Mammary epithelial cell (primary cell): ENCODE data around the gene IQCK.

ENCODE experiments used
- EZH2 ChIP-seq: IDR thresholded peaks from 2 replicates; pipeline ENCODE4 v1.6.1; 2012; ENCODE audit warnings: low read length, inconsistent platforms, borderline replicate concordance
- TF ChIP-seq, protein P1 (sequence below), 2 donors: IDR thresholded peaks in 1 of 2; conservative IDR thresholded peaks in 1 of 2; 2 replicates each; pipeline ENCODE4 v1.5.1; 2011 to 2012; ENCODE audit warnings: inconsistent platforms in 2 of 2, low read length in 2 of 2, mild to moderate bottlenecking in 2 of 2, control low read depth in 1 of 2, low read depth in 1 of 2; ENCODE audit not compliant: insufficient read depth in 1 of 2; ENCODE audit errors: extremely low read depth in 1 of 2

- TF ChIP-seq, protein P1, sequence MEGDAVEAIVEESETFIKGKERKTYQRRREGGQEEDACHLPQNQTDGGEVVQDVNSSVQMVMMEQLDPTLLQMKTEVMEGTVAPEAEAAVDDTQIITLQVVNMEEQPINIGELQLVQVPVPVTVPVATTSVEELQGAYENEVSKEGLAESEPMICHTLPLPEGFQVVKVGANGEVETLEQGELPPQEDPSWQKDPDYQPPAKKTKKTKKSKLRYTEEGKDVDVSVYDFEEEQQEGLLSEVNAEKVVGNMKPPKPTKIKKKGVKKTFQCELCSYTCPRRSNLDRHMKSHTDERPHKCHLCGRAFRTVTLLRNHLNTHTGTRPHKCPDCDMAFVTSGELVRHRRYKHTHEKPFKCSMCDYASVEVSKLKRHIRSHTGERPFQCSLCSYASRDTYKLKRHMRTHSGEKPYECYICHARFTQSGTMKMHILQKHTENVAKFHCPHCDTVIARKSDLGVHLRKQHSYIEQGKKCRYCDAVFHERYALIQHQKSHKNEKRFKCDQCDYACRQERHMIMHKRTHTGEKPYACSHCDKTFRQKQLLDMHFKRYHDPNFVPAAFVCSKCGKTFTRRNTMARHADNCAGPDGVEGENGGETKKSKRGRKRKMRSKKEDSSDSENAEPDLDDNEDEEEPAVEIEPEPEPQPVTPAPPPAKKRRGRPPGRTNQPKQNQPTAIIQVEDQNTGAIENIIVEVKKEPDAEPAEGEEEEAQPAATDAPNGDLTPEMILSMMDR (conservative IDR thresholded peaks at IDR 0.05 in 1 of 2, IDR thresholded peaks at IDR 0.05 in 1 of 2; ENCODE audit: extremely low read depth in 1 of 2, insufficient read depth in 1 of 2, low read depth in 1 of 2, low read length in 2 of 2), result no peak
- TF ChIP-seq EZH2, result no peak
Measured at GRCh38 chr16:19700319-19700781, 17.7 kb upstream of the IQCK start.
